Measurements from ENCODE around the gene MMP15. TPM values are rescaled to one million over a fixed set of nuclear protein-coding genes. Genes with fewer than 3 reads are reported as not detected.

MMP15 gene
- total RNA-seq, 2 donors from 2014 or later, result 22.3 to 35.3 TPM

DNA sequence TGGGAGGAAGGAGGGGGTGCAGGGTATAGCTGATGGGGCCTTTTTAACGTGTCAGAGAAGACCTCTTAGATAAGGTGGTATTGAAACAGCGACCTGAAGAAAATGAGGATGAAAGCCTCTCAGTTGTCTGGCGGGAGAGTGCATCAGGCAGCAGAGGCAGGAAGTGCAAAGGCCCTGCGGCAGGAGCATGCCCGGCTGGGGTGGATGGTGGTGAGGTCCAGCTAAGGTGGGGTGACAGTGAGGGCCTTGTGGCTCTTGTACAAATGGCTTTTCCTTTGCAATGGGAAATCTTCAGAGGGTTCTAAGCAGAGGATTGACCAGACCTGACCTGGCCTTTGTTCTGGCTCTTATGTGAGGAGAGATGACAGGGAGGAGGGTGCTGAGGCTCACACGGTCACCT, 11.4 kb downstream of the MMP15 start:
- H3K27ac ChIP-seq, result no peak overlapping the region
- DNase-seq, result no peak
- ATAC-seq, result no peak
- H3K9me3 ChIP-seq, result no peaks in the 10 kb centered on the region
- no peaks in the 10 kb centered on the region for H3K27me3 ChIP-seq
- intact Hi-C loops (cut with DNase I), result loop anchor here (5.0 kb wide), 1 partner anchor 85 kb away; no protein-coding TSS in a partner anchor
- H3K36me3 ChIP-seq (replicated peaks in 1 of 2; ENCODE audit: insufficient read depth in 1 of 2, low read depth in 2 of 2), result peaks cover 0 to 9% of the 10 kb centered on the region in 2 donors
- WGBS, 2 donors, result 89 to 95% methylated on average over 6 of the region's 6 CpGs
- H3K4me3 ChIP-seq, result no peak overlapping the region
- TF ChIP-seq, protein P1, sequence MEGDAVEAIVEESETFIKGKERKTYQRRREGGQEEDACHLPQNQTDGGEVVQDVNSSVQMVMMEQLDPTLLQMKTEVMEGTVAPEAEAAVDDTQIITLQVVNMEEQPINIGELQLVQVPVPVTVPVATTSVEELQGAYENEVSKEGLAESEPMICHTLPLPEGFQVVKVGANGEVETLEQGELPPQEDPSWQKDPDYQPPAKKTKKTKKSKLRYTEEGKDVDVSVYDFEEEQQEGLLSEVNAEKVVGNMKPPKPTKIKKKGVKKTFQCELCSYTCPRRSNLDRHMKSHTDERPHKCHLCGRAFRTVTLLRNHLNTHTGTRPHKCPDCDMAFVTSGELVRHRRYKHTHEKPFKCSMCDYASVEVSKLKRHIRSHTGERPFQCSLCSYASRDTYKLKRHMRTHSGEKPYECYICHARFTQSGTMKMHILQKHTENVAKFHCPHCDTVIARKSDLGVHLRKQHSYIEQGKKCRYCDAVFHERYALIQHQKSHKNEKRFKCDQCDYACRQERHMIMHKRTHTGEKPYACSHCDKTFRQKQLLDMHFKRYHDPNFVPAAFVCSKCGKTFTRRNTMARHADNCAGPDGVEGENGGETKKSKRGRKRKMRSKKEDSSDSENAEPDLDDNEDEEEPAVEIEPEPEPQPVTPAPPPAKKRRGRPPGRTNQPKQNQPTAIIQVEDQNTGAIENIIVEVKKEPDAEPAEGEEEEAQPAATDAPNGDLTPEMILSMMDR (IDR thresholded peaks at IDR 0.05), result no peak
- no peak for TF ChIP-seq POLR2A (IDR thresholded peaks at IDR 0.05)
- peaks cover 47% of the 10 kb centered on the region for H3K4me1 ChIP-seq

DNA sequence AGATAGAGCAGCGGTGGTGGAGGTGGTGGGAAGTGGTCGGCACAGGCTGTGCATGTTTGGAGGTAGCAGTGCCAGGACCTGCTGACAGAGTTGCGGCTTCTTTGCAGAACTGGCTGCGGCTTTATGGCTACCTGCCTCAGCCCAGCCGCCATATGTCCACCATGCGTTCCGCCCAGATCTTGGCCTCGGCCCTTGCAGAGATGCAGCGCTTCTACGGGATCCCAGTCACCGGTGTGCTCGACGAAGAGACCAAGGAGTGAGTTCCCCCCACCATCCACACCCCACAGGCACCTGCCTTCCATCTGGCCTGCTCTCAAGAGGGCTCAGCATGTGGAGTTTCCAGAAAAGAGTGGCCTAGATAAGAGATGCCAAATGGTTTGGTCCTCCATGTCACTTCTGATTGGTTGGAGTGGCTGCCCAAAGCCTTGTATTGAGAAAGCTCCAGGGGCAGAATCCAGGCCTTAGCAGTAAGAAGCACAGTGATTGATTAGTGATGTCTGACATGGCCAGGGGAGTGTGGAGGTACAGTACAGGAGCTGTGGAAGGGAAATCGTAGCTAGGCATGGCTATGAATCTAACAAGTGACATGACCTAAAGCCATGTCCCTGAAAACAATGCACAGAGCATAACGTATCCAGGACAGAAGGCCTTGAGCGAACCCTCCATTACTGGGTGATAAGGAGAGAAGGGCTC, 12.0 kb downstream of the MMP15 start:
- intact Hi-C loops (cut with DNase I), result loop anchor here (5.0 kb wide), 1 partner anchor 85 kb away; no protein-coding TSS in a partner anchor
- Histone ChIP-seq H3K9me3 (no peaks in the 10 kb centered on the region), H3K36me3 (replicated peaks in 1 of 2; ENCODE audit: insufficient read depth in 1 of 2, low read depth in 2 of 2) (peaks cover 0 to 9% of the 10 kb centered on the region in 2 donors), H3K27me3 (no peaks in the 10 kb centered on the region), H3K4me3 (no peak overlapping the region), H3K4me1 (peaks cover 42% of the 10 kb centered on the region), H3K27ac (no peak overlapping the region)
- 90 to 92% methylated on average over 7 to 16 of the region's 16 CpGs for WGBS, 2 donors
- no peak for DNase-seq
- ATAC-seq, result no peak
- TF ChIP-seq, protein P1 (IDR thresholded peaks at IDR 0.05), result no peak
- TF ChIP-seq POLR2A (IDR thresholded peaks at IDR 0.05), result no peak

DNA sequence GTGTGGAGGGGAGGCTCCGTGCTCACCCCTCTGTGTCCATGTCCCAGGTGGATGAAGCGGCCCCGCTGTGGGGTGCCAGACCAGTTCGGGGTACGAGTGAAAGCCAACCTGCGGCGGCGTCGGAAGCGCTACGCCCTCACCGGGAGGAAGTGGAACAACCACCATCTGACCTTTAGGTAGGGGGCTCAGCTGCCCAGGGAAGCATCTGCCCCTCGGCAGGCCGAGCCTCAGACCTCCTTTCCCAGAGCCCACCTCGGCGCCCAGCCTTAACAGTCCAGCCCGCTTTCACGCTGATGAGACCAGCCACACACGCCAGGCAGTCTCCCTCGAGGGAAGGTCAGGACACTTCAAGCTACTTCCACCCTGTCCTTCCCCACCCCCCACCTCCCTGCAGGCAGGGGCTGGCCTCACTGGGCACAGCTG, 12.7 kb downstream of the MMP15 start:
- no peaks in the 10 kb centered on the region for H3K27me3 ChIP-seq
- no peak for TF ChIP-seq POLR2A (IDR thresholded peaks at IDR 0.05)
- TF ChIP-seq, protein P1 (IDR thresholded peaks at IDR 0.05), result no peak
- no peak overlapping the region for H3K27ac ChIP-seq
- H3K9me3 ChIP-seq, result no peaks in the 10 kb centered on the region
- no peak overlapping the region for H3K4me3 ChIP-seq
- 88 to 93% methylated on average over 8 to 16 of the region's 20 CpGs for WGBS, 2 donors
- H3K36me3 ChIP-seq (replicated peaks in 1 of 2; ENCODE audit: insufficient read depth in 1 of 2, low read depth in 2 of 2), result peaks cover 0 to 9% of the 10 kb centered on the region in 2 donors
- peaks cover 40% of the 10 kb centered on the region for H3K4me1 ChIP-seq
- intact Hi-C loops (cut with DNase I), result loop anchor here (5.0 kb wide), 1 partner anchor 84 kb away; no protein-coding TSS in a partner anchor
- ATAC-seq (no peak), DNase-seq (no peak)

DNA sequence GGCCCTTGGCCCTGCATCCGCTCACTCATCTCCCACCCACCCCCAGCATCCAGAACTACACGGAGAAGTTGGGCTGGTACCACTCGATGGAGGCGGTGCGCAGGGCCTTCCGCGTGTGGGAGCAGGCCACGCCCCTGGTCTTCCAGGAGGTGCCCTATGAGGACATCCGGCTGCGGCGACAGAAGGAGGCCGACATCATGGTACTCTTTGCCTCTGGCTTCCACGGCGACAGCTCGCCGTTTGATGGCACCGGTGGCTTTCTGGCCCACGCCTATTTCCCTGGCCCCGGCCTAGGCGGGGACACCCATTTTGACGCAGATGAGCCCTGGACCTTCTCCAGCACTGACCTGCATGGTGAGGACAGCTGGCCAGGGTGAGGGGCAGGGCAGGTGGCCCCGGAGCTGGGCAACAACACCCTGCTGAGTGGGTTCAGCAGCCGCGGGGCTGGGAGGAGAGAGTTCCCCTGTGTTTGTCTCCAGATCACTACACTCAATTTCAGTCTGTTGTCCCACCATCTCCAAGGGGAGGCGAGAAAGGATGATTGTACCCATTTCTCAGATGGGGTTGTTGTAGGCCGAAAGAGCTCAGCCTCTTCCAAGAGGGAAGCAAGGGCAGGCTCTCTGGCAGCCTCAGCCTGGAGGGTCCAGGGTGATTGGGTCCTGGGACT, 14.4 kb downstream of the MMP15 start:
- WGBS, 2 donors, result 94 to 97% methylated on average over 19 to 26 of the region's 26 CpGs
- no peak for TF ChIP-seq POLR2A (IDR thresholded peaks at IDR 0.05)
- TF ChIP-seq, protein P1 (IDR thresholded peaks at IDR 0.05), result no peak
- no peak overlapping the region for H3K4me3 ChIP-seq
- no peak for ATAC-seq
- H3K4me1 ChIP-seq, result peaks cover 36% of the 10 kb centered on the region
- no peak overlapping the region for H3K27ac ChIP-seq
- intact Hi-C loops (cut with DNase I), result loop anchor here (5.0 kb wide), 1 partner anchor 82 kb away; no protein-coding TSS in a partner anchor
- no peak for DNase-seq
- no peaks in the 10 kb centered on the region for H3K9me3 ChIP-seq
- H3K36me3 ChIP-seq (replicated peaks in 1 of 2; ENCODE audit: insufficient read depth in 1 of 2, low read depth in 2 of 2), result peaks cover 0 to 9% of the 10 kb centered on the region in 2 donors
- H3K27me3 ChIP-seq, result no peaks in the 10 kb centered on the region
